Gastrocnemius medialis (tissue), 4 donors: ENCODE results near the gene GNAZ.

Experiments
- CTCF ChIP-seq, 5 experiments: fragments of 450-650 bp in 3 of 5; fragments of 200-600 bp in 2 of 5; sonication (generic) in 2 of 5; IDR thresholded peaks in 4 of 5; conservative IDR thresholded peaks in 1 of 5; 1 replicate in 4 of 5; 2 replicates in 1 of 5; pipeline ENCODE4 v1.5.1; 2016 to 2019; ENCODE audit warnings: antibody characterized with exemption in 5 of 5, mild to moderate bottlenecking in 3 of 5, moderate library complexity in 3 of 5
- POLR2A ChIP-seq, 2 donors: fragments of 450-650 bp; IDR thresholded peaks; one replicate each; pipeline ENCODE4 v1.6.1; 2017; ENCODE audit warnings: antibody characterized with exemption in 2 of 2, mild to moderate bottlenecking in 2 of 2, moderate library complexity in 2 of 2

- TF ChIP-seq CTCF (IDR thresholded peaks at IDR 0.05 in 4 of 5, conservative IDR thresholded peaks at IDR 0.05 in 1 of 5) (no peak), POLR2A (IDR thresholded peaks at IDR 0.05) (no peak)
Observed at GRCh38 chr22:23034621-23035556, 35.4 kb upstream of the GNAZ start.
